Right kidney (tissue), 9 donors: ENCODE measurements around the gene CRISPLD2.

ENCODE experiments used
- DNase-seq: peaks from one replicate; pipeline ENCODE4 v3.0.0-alpha.2; 2016
- long read RNA-seq, 8 donors: transcript quantifications; one replicate each; lab custom pipeline, GENCODE V29; 2026

CRISPLD2 gene, protein sequence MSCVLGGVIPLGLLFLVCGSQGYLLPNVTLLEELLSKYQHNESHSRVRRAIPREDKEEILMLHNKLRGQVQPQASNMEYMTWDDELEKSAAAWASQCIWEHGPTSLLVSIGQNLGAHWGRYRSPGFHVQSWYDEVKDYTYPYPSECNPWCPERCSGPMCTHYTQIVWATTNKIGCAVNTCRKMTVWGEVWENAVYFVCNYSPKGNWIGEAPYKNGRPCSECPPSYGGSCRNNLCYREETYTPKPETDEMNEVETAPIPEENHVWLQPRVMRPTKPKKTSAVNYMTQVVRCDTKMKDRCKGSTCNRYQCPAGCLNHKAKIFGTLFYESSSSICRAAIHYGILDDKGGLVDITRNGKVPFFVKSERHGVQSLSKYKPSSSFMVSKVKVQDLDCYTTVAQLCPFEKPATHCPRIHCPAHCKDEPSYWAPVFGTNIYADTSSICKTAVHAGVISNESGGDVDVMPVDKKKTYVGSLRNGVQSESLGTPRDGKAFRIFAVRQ
- long read RNA-seq, donor 1, full-length matches to known transcripts, result 1 of 1 reads
- long read RNA-seq, donor 1, partial matches to known transcripts, result 0 of 1 reads
- long read RNA-seq, donor 1, other reads (novel, unspliced or antisense), result 0 of 1 reads
- long read RNA-seq, donor 2, partial matches to known transcripts, result 0 of 1 reads
- long read RNA-seq, donor 2, other reads (novel, unspliced or antisense), result 0 of 1 reads
- long read RNA-seq, donor 3, partial matches to known transcripts, result 0 of 2 reads
- long read RNA-seq, donor 3, other reads (novel, unspliced or antisense), result 0 of 2 reads
- long read RNA-seq, donor 4, full-length matches to known transcripts, result 2 of 2 reads
- long read RNA-seq, donor 4, partial matches to known transcripts, result 0 of 2 reads
- long read RNA-seq, donor 4, other reads (novel, unspliced or antisense), result 0 of 2 reads
- long read RNA-seq, donor 5, full-length matches to known transcripts, result 1 of 8 reads
- long read RNA-seq, donor 5, partial matches to known transcripts, result 7 of 8 reads
- long read RNA-seq, donor 5, other reads (novel, unspliced or antisense), result 0 of 8 reads
- long read RNA-seq, donor 6, full-length matches to known transcripts, result 1 of 1 reads
- long read RNA-seq, donor 6, partial matches to known transcripts, result 0 of 1 reads
- long read RNA-seq, donor 6, other reads (novel, unspliced or antisense), result 0 of 1 reads
- long read RNA-seq, donor 7, result 0 reads
- long read RNA-seq, donor 8, result 0 reads

DNA sequence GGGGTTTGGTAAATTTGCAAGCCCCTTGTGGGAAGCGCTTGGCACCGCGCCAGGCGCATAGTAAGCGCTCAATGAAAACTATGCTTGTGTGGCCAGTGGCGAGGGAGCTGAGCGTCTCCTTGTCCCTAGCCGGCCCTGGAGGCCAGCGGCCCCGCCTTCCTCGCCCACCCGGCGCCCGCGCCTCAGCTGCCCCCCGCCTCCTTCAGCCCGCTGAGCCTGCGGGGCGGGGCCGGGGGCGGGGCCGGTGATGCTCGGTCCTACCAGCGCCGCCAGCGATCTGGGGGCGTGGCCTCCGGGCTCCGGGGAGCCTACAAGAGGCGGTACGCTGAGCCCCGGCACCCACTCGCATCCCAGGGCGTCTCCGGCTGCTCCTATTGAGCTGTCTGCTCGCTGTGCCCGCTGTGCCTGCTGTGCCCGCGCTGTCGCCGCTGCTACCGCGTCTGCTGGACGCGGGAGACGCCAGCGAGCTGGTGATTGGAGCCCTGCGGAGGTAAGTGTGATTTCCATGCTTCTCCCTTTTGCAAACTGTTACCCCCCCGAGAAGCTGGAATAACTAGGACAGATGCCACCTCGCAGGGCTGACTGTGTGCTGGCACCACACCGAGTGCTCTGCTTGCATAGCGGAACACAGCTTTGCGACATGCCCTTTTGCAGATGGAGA lies at the start of gene CRISPLD2:
CRISPLD2 (plus strand) TSS at position 342 of the 661 bp plus-strand sequence. CDS start 18,511 bp downstream, outside the sequence.
- peak; percentile 85 for DNase-seq

DNA sequence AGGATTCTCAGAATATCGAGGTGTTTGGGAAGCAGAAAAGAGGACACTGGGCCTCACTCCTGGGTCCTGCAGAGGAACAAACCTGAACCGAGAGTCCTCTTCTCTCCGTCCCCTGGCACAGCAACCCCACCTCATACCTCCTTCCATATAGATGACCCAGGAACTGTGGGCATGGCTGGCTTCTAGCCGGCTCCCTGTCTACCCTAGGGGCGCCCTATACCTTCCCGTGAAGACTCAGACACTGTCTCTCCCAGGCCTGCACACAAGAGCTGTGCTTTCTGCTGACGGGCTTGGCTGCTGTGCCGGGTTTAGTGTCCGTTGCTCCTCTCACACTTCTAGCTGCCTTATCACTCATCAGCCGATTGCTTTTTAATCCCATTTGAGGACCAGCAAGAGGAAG lies 46.5 kb upstream of the CRISPLD2 start:
- no peak for DNase-seq

DNA sequence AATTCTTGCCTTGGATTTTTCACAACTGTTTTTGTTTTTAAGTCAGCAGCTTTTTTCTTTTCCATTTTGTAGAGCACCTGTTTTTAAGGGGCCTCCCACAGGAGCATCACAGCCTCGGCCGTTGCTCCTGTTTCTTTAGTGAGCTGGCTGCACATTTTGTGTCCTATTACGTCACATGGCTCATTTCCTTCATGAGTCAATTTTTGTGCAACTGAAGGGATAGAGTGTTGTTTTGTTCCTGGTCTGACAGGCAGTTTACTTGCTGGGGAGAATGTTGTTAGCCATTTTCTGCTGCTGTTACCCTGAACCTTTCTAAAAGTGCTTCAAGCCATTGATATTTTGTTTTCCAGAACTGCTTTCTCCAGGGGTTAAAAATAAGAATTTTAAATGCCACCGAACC lies 45.0 kb upstream of the CRISPLD2 start:
- no peak for DNase-seq

DNA sequence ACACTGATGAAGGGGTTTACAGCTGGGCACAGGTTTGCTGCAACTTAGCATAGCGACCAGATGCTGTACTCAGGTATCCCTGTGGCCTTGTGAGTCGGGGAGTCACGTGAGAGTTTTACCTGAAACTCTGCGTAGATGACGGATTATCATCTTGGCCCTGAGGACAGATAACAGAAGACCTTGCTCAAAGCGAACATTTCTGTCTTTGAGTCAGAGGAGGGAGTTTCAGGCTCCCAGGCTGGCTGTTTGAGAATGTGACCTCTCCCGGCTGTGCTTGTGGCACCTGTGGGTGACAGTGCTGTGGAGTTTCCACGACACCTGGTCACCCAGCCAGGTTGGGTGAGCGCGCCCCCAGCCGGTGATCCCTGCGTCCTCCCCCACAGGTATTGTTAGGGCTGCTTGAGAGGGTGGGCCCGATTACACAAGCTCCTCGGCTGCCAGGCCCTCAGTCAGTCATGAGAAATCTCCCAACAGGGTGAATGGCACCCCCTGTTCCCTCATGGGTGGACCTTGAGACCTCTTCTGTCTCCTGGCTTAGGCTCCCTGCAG lies 44.4 kb upstream of the CRISPLD2 start:
- no peak for DNase-seq

DNA sequence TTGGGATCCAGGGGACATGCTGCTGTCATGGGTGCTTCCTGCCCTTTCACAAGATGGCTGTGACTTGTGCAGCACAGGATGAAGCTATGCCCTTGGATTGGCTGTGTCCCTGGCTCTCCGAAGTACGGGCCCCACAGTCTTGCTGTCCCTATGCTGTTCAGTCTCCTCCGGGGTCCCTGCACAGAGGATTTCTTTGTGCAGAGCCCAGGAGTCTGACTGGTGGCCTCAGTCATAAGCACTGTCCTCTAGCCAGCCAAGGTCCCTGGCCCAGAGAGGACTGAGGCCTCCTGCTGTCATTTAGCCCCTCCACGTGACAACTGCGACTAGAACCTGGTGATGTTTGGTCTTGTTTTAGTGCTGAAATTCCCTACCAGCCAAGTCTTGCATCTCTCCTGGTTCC lies 42.4 kb upstream of the CRISPLD2 start:
- DNase-seq, result no peak

DNA sequence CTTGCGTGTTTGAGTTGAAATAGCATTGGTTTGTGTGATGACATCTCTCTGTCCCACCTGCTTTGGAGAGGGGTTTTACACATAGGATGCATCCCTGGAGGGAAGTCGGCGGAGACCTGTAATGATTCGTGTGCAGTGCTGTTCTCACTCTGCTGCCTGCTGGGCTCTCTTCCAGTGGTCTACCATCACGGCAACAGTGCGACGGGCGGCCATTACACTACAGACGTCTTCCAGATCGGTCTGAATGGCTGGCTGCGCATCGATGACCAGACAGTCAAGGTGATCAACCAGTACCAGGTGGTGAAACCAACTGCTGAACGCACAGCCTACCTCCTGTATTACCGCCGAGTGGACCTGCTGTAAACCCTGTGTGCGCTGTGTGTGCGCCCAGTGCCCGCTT lies 41.1 kb upstream of the CRISPLD2 start:
- no peak for DNase-seq

DNA sequence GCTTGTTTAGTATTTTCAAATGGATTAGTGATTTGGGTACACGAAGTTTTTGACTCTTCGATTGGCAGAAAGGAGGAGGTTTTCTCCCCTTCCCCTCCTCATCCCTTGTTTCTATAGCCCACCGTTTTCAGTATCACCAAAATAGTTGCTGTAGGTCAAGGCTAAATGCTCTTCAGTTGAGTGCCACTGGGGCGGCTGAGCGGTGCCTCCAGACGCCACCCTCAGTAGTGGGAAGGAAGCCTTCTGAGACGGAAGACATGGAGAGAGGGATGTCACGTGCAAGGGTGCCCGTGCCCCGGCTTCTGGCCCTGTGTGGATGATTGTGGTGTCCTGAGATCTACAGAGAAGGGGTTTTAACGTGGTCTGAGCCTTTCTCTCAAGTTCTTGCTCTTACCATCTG lies 39.7 kb upstream of the CRISPLD2 start:
- no peak for DNase-seq

DNA sequence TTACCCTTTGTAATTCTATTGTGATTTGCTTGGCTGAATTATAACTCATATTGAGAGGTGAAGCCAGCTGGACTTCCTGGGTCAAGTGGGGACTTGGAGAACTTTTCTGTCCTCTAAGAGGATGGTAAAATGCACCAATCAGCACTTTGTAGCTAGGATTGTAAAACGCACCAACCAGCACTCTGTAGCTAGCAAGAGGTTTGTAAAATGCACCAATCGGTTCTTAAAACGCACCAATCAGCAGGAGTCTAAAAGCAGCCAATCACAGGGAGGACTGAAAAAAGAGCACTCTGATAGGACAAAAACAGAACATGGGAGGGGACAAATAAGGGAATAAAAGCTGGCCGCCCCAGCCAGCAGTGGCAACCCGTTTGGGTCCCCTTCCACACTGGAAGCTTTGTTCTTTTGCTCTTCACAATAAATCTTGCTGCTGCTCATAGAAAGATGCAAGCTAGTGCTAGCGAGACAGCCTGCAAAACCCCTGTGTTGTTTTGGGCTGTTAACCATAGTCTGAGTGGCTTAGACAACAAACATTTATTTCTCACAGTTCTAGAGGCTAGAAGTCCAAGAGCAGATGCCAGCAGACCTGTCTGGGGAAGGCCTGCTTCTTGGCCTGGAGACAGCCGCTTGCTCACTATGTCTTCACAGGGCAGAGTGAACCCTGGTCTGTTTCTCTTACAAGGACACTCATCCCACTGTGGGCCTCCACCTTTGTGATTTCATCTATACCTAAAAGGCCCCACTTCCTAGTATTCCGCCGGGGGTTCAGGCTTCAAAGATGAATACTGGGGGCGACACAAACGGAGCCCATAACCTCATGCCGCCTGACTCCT lies 39.0 kb upstream of the CRISPLD2 start:
- DNase-seq, result no peak

DNA sequence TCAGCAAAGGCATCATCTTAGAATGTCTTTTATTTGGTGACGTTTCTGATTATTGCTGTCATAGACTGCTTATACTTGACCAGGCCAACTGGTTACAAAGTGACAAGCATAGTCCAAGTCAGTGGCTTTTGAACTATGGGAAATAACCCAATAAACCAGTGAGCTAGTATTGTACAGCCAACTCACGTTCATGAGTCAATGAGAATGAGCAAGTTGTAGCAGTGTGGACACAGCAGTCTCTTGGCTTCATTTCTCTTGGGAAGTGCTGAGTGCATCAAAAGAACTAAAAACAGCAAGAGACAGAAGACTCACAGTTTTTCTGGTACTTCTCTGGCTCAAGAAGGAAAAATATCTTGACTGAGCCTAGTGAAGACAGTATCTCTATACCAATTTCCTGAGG lies 36.9 kb upstream of the CRISPLD2 start:
- no peak for DNase-seq

DNA sequence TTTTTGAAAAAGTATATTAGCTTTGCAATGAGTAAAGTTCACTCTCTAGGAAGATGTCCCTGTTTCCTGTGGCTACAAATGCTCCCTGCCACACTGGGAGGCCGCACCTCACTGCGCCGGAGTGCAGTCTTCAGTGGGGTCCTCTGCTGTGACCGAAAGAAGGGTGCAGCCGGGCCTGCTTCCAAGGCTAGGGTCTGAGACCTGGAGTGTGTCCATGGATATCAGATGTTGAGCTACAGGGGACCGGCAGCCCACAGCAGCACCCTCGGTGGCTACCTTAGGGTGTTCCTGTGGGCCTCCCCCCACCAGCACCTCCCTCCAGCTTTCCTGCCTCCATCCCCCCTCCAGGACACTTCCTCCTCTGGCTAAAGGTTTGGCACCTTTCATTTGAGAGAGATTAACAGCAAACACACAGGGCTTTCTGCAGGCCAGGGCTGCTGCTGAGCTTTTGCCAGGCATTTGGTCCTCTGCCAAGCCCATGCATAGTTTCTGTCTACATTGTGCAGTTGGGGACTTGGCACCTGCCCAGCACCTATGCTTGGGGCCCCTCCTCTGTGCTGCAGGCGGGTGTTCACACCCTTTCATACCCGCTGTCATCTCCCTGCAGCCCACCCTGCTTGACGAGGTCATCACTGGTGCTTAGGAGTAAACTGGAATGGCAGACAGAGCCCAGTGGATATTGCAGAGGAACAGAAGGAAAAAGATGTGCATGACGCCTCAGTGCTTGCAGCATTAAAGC lies 33.8 kb upstream of the CRISPLD2 start:
- DNase-seq, result peak; percentile 27

DNA sequence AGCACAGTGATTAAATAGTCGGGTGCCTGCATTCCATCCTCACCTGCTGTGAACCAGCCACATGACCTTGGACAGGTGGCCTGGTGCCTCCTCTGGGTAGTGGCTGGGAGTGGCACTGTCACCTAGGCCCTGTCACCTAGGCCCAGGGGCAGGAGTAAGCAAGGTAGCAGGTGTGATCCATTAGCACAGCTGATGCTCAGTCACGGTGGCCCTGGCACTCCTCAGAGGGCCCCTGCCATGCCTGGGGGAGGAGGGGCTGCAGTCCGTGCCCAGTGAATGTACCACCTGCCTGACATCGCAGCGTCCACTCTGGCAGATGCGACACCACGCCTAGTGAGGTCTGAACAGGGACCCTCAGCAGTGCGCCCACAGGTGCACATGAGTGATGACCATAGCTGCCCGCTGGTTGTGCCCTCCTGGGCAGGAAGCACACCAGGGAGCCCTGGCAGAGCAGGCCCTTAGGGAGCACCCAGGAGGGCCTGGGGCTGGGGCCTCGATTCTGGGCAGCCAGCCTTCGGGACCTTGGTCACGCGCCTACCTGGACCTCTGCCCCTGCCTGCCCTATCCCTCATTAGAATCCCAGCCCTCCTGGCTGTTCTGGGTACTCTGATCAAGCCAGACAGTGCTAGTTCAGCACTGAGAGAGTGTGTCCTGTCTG lies 33.1 kb upstream of the CRISPLD2 start:
- DNase-seq, result no peak

DNA sequence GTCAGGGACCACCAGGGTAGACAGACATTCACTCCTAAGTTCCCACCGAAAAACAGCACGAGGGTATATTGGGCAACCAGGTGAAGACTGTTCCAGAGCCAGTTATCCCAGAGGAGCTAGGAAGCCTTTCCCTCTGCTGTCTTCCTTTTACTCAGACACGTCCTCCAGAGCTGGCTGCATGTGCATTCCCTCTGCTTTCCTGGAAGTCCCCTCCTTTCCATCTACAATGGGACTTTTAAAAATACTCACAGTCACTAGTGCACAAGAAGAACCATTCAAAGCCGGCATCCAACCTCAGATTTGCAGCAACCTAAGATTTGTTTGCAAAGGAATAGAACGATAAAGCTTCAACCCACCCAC lies 32.5 kb upstream of the CRISPLD2 start:
- no peak for DNase-seq

DNA sequence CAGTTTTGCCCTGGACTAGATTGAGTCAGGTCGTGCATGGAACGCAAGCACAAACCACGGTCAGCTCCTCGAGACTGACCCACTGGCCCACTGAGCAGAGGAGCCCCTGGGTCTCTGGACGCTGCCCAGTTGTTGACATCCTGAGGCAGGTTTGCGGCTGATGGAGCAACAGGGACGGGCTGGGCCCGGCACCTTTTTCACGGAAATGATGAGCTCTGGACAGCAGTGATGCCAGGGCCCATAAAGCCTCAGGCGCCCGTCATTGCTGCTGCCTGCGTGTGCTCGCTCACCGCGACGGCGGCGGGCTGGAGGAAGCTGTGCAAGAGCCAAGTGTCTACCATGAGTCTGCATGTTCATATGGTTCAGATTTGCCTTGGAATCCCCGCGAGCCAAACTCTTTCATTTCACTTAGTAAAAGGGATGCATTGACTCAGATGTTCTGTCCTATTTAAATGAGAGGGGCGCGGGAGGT lies 30.8 kb upstream of the CRISPLD2 start:
- DNase-seq, result no peak

DNA sequence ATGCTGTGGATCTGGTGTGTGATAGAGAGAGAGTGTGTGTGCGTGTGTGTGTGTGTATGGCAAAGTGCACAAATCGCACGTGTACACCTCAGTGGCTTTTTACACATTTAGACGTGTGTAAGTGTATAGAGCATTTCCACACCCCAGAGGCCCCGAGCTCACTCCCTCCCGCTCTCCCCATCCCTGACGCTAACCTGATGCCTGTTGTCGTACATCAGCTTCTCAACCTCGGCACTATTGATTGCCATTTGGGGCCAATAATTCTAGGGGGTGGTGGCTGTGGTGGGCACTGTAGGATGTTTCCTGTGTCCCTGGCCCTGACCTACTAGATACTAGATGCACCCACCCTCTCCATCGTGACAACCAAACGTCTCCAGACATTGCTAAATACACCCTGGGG lies 30.4 kb upstream of the CRISPLD2 start:
- no peak for DNase-seq

DNA sequence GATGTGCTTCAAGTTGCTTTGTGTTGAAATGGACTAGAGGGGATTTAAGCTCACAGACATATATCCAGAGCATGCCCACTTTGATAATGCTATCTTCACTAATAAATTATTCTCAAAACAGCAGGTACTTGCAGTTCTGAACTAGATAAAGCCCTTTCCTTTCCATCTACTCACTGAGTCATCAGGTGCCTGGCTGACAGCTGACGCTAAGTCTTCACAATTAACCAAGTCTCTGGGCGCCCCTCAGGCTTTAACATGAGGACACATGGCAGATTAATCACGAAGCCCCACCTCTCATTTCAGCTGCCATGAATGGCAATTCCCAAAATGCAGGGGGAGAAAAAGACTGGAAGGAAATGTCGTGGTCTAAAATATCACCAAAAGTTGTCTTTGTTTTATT lies 29.5 kb upstream of the CRISPLD2 start:
- no peak for DNase-seq

DNA sequence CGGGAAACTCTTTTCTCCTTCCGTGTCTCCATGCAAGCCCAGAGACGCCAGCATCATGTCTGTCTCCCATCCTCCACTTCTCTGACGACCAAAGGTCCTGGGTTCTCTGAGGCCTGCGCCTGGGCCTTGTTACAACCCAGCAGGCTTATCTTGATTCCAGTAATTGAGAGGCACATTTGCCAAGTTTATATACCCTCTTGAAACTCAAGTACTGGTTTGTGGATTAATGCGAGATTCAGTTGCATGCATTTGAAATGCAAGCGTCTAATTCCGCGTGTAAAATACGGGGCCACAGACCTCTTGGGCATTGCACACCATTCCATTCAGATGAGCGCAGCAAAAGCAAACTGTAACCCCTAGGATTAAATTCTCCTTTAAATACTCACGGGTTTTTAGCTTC lies 28.7 kb upstream of the CRISPLD2 start:
- no peak for DNase-seq

DNA sequence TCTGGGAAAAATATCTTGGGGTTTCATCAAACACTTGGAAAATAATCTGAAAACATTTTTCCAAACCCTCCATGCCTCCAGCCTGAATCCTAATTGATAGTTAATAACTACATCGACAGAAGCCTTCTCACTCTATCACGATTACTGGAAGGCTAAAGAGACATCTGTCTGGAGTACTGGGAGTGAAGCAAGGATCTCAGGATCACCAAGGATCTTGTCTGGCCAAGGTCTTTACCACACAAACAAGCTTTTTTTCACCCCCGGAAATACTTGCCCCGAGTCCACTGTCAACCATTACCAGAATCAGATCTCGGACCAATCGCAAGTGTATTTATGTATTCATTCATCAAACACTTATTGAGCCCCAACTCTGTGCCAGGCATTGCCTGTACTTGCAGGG lies 28.3 kb upstream of the CRISPLD2 start:
- DNase-seq, result no peak

DNA sequence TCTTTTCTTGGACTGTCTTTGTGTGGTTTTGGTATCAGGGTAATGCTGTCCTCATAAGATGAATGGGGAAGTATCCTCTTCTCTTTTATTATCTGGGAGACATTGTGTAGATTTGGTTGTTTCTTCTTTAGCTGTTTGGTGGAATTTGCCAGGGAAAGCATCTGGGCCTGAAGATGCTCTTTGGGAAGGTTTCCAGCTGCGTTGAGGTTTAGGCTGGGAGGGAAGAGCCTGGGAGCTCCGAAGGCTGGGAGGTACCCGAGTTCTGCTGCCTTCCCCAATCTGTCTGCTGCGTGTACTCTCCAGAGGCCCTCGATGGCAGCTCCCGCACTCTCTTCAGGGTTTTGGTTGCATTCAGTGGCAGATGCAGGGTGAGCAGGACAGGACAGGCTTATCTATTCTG lies 25.6 kb upstream of the CRISPLD2 start:
- DNase-seq, result no peak

DNA sequence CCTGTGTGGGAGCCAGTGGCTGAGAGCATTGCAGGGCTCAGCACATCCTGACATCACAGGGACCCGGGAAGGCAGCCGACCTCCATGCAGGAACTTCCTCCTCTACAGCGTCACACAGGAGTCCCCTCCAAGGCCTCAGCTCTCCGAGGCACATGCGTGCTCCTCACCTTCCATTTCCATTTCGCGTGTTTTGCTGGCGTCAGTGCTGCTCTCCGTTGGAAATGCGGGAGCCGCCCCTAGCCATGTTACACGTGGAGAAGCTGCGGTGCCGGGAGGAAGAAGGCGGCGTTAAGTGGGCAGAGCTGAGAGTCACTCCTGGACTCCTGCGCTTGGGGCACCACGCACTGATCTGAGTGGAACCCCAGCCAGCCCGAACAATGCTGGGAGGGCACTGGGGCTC lies 25.2 kb upstream of the CRISPLD2 start:
- DNase-seq, result no peak
